ENCODE results near the gene MT1F. TPM values are rescaled to one million over a fixed set of nuclear protein-coding genes. Genes with fewer than 3 reads are reported as not detected.

The MT1F gene
- polyA plus RNA-seq (2013, experiment 1 of 2), result 1.9 TPM
- 2.0 TPM for polyA plus RNA-seq (2013, experiment 2 of 2)

- Histone ChIP-seq H3K27ac (replicated peaks; ENCODE audit: low read length) (no peak within 1 kb of the TSS), H4K91ac (ENCODE audit: low read depth, low read length, poor library complexity) (no peak within 1 kb of the TSS), H4K8ac (ENCODE audit: low read depth, low read length) (no peak within 1 kb of the TSS), H3K27me3 (ENCODE audit: control insufficient read depth in 3 of 3, insufficient read depth in 3 of 3, low read depth in 1 of 3, low read length in 3 of 3) (peaks cover 15 to 92% (median 62%) of the 10 kb centered on the region in 3 experiments), H2AK5ac (ENCODE audit: low read depth, low read length) (no peak within 1 kb of the TSS), H3K36me3 (replicated peaks in 1 of 2; ENCODE audit: control insufficient read depth in 2 of 2, insufficient read depth in 2 of 2, low read length in 2 of 2) (no peaks in the 10 kb centered on the region), H2BK120ac (ENCODE audit: low read depth, low read length) (no peak within 1 kb of the TSS), H2BK5ac (ENCODE audit: low read length) (no peak within 1 kb of the TSS), H2BK15ac (ENCODE audit: low read length) (no peak within 1 kb of the TSS), H3K9ac (ENCODE audit: low read depth, low read length, poor library complexity) (no peak within 1 kb of the TSS), H3K4me3 (ENCODE audit: low read length in 2 of 2) (peak within 1 kb of the TSS; percentile 35 to 67), H3K14ac (ENCODE audit: low read length) (no peak within 1 kb of the TSS), H3K23ac (ENCODE audit: low read depth, low read length, poor library complexity) (no peak within 1 kb of the TSS), H3K4me1 (ENCODE audit: control insufficient read depth in 2 of 2, insufficient read depth in 1 of 2, low read depth in 1 of 2, low read length in 2 of 2) (peaks cover 0 to 8% of the 10 kb centered on the region in 2 donors), H3K4me2 (ENCODE audit: insufficient read depth, low read length, poor library complexity, severe bottlenecking) (peak within 1 kb of the TSS; percentile 64), H3K4ac (ENCODE audit: low read length) (no peak within 1 kb of the TSS), H2AFZ (ENCODE audit: low read length) (peak within 1 kb of the TSS; percentile 85), H3K9me3 (replicated peaks in 1 of 2; ENCODE audit: control insufficient read depth in 2 of 2, insufficient read depth in 1 of 2, low read depth in 1 of 2, low read length in 2 of 2) (peaks cover 0 to 2% of the 10 kb centered on the region in 2 donors), H3K79me1 (ENCODE audit: low read depth, low read length) (no peaks in the 10 kb centered on the region), H3K18ac (ENCODE audit: low read length) (peak within 1 kb of the TSS; percentile 40), H2BK12ac (ENCODE audit: low read length) (no peak within 1 kb of the TSS)
- WGBS, 2 donors (ENCODE audit: extremely low coverage in 2 of 2, insufficient read length in 2 of 2, insufficient replicate concordance in 1 of 2), result no CpG with 5 or more reads among the region's 46 CpGs
- DNase-seq (ENCODE audit: low spot score), result peak; percentile 43
Observed at GRCh38 chr16:56657555-56658326, at the start of gene MT1F. TSS of gene MT1F (plus strand) at chr16:56657959. CDS start at chr16:56658059, 100 bp downstream.

- no peaks in the 10 kb centered on the region for H3K79me1 ChIP-seq (ENCODE audit: low read depth, low read length)
- peaks cover 6 to 39% (median 25%) of the 10 kb centered on the region in 3 experiments for H3K27me3 ChIP-seq (ENCODE audit: control insufficient read depth in 3 of 3, insufficient read depth in 3 of 3, low read depth in 1 of 3, low read length in 3 of 3)
- no peaks in the 10 kb centered on the region for H3K36me3 ChIP-seq (replicated peaks in 1 of 2; ENCODE audit: control insufficient read depth in 2 of 2, insufficient read depth in 2 of 2, low read length in 2 of 2)
- H3K23ac ChIP-seq (ENCODE audit: low read depth, low read length, poor library complexity), result peak within 1 kb of the TSS; percentile 66
- H2BK5ac ChIP-seq (ENCODE audit: low read length), result no peak within 1 kb of the TSS
- H2AK5ac ChIP-seq (ENCODE audit: low read depth, low read length), result no peak within 1 kb of the TSS
- H3K9ac ChIP-seq (ENCODE audit: low read depth, low read length, poor library complexity), result peak within 1 kb of the TSS; percentile 64
- H2BK12ac ChIP-seq (ENCODE audit: low read length), result peak within 1 kb of the TSS; percentile 69
- H3K4ac ChIP-seq (ENCODE audit: low read length), result no peak within 1 kb of the TSS
- peaks cover 16 to 22% of the 10 kb centered on the region in 2 donors for H3K4me1 ChIP-seq (ENCODE audit: control insufficient read depth in 2 of 2, insufficient read depth in 1 of 2, low read depth in 1 of 2, low read length in 2 of 2)
- H2BK15ac ChIP-seq (ENCODE audit: low read length), result no peak within 1 kb of the TSS
- no CpG with 5 or more reads among the region's 62 CpGs for WGBS, 2 donors (ENCODE audit: extremely low coverage in 2 of 2, insufficient read length in 2 of 2, insufficient replicate concordance in 1 of 2)
- H3K9me3 ChIP-seq (replicated peaks in 1 of 2; ENCODE audit: control insufficient read depth in 2 of 2, insufficient read depth in 1 of 2, low read depth in 1 of 2, low read length in 2 of 2), result no peaks in the 10 kb centered on the region
- H2AFZ ChIP-seq (ENCODE audit: low read length), result peak within 1 kb of the TSS; percentile 81
- no peak within 1 kb of the TSS for H3K27ac ChIP-seq (replicated peaks; ENCODE audit: low read length)
- H3K4me2 ChIP-seq (ENCODE audit: insufficient read depth, low read length, poor library complexity, severe bottlenecking), result peak within 1 kb of the TSS; percentile 74
- no peak within 1 kb of the TSS for H4K8ac ChIP-seq (ENCODE audit: low read depth, low read length)
- DNase-seq (ENCODE audit: low spot score), result peak; percentile 78
- no peak within 1 kb of the TSS for H4K91ac ChIP-seq (ENCODE audit: low read depth, low read length, poor library complexity)
- no peak within 1 kb of the TSS for H2BK120ac ChIP-seq (ENCODE audit: low read depth, low read length)
- peak within 1 kb of the TSS; percentile 92 for H3K18ac ChIP-seq (ENCODE audit: low read length)
- no peak within 1 kb of the TSS for H3K14ac ChIP-seq (ENCODE audit: low read length)
- H3K4me3 ChIP-seq (ENCODE audit: low read length in 2 of 2), result peak within 1 kb of the TSS; percentile 48 to 75
Observed at GRCh38 chr16:56608043-56608875, 49.5 kb upstream of the MT1F start, which contains the start of gene MT2A. TSS of gene MT2A (plus strand) at chr16:56608584. CDS start at chr16:56608656, 72 bp downstream.

GRCh38 chr16:56608876-56609462 lies 48.8 kb upstream of the MT1F start:
- Histone ChIP-seq H2AK5ac (ENCODE audit: low read depth, low read length) (no peak overlapping the region), H2BK120ac (ENCODE audit: low read depth, low read length) (no peak overlapping the region), H2AFZ (ENCODE audit: low read length) (peak overlapping the region; percentile 81), H3K4me1 (ENCODE audit: control insufficient read depth in 2 of 2, insufficient read depth in 1 of 2, low read depth in 1 of 2, low read length in 2 of 2) (peaks cover 16 to 22% of the 10 kb centered on the region in 2 donors), H4K8ac (ENCODE audit: low read depth, low read length) (no peak overlapping the region), H3K36me3 (replicated peaks in 1 of 2; ENCODE audit: control insufficient read depth in 2 of 2, insufficient read depth in 2 of 2, low read length in 2 of 2) (no peaks in the 10 kb centered on the region), H3K14ac (ENCODE audit: low read length) (no peak overlapping the region), H2BK12ac (ENCODE audit: low read length) (no peak overlapping the region), H3K4me2 (ENCODE audit: insufficient read depth, low read length, poor library complexity, severe bottlenecking) (peak overlapping the region; percentile 74), H2BK15ac (ENCODE audit: low read length) (no peak overlapping the region), H3K23ac (ENCODE audit: low read depth, low read length, poor library complexity) (no peak overlapping the region), H3K9ac (ENCODE audit: low read depth, low read length, poor library complexity) (no peak overlapping the region), H3K18ac (ENCODE audit: low read length) (no peak overlapping the region), H3K27ac (replicated peaks; ENCODE audit: low read length) (no peak overlapping the region), H3K4me3 (ENCODE audit: low read length in 2 of 2) (peak overlapping the region in 1 of 2 donors; percentile 48), H3K27me3 (ENCODE audit: control insufficient read depth in 3 of 3, insufficient read depth in 3 of 3, low read depth in 1 of 3, low read length in 3 of 3) (peaks cover 6 to 39% (median 31%) of the 10 kb centered on the region in 3 experiments), H3K79me1 (ENCODE audit: low read depth, low read length) (no peaks in the 10 kb centered on the region), H3K9me3 (replicated peaks in 1 of 2; ENCODE audit: control insufficient read depth in 2 of 2, insufficient read depth in 1 of 2, low read depth in 1 of 2, low read length in 2 of 2) (no peaks in the 10 kb centered on the region), H2BK5ac (ENCODE audit: low read length) (no peak overlapping the region), H3K4ac (ENCODE audit: low read length) (no peak overlapping the region), H4K91ac (ENCODE audit: low read depth, low read length, poor library complexity) (no peak overlapping the region)
- DNase-seq (ENCODE audit: low spot score), result no peak
- no CpG with 5 or more reads among the region's 21 CpGs for WGBS, 2 donors (ENCODE audit: extremely low coverage in 2 of 2, insufficient read length in 2 of 2, insufficient replicate concordance in 1 of 2)

Data from neuronal stem cell (in vitro differentiated cells).